Liver (tissue), 9 donors: Measurements from ENCODE around the gene S100A11. TPM values are rescaled to one million over a fixed set of nuclear protein-coding genes. Genes with fewer than 3 reads are reported as not detected.

Experiments used
- DNase-seq: peaks from one replicate; pipeline ENCODE4 v3.0.0-alpha.2; 2017; ENCODE audit warnings: low spot score
- H3K27ac ChIP-seq, 2 donors: one replicate each; pipeline ENCODE4 v1.7.0; 2013; ENCODE audit warnings: inconsistent platforms in 2 of 2, low read length in 2 of 2, control low read depth in 1 of 2, low read depth in 1 of 2, mild to moderate bottlenecking in 1 of 2
- H3K27me3 ChIP-seq, 4 donors: one replicate each; pipeline versions ENCODE4 v1.6.1 to v1.7.0; 2013; ENCODE audit warnings: low read length in 3 of 4, inconsistent platforms in 1 of 4, mild to moderate bottlenecking in 1 of 4, moderate library complexity in 1 of 4; ENCODE audit not compliant: control insufficient read depth in 4 of 4, insufficient read depth in 4 of 4
- H3K36me3 ChIP-seq, 4 donors: one replicate each; pipeline versions ENCODE4 v1.6.1 to v1.7.0; 2013; ENCODE audit warnings: low read length in 3 of 4, mild to moderate bottlenecking in 3 of 4, low read depth in 1 of 4, moderate library complexity in 1 of 4; ENCODE audit not compliant: control insufficient read depth in 4 of 4, insufficient read depth in 3 of 4
- H3K4me1 ChIP-seq, 4 donors: one replicate each; pipeline versions ENCODE4 v1.6.1 to v1.7.0; 2013; ENCODE audit warnings: low read length in 3 of 4, mild to moderate bottlenecking in 3 of 4, moderate library complexity in 1 of 4; ENCODE audit not compliant: control insufficient read depth in 4 of 4, insufficient read depth in 4 of 4
- H3K4me3 ChIP-seq, 3 donors: one replicate each; pipeline versions ENCODE4 v1.6.1 to v1.7.0; 2013; ENCODE audit warnings: low read length in 3 of 3, control low read depth in 1 of 3, low read depth in 1 of 3, mild to moderate bottlenecking in 1 of 3
- H3K9ac ChIP-seq, 2 donors: one replicate each; pipeline ENCODE4 v1.7.0; 2013; ENCODE audit warnings: low read length in 2 of 2, mild to moderate bottlenecking in 2 of 2, moderate library complexity in 2 of 2, control low read depth in 1 of 2, low read depth in 1 of 2
- H3K9me3 ChIP-seq, 4 donors: one replicate each; pipeline versions ENCODE4 v1.6.1 to v1.7.0; 2013; ENCODE audit warnings: low read length in 3 of 4; ENCODE audit not compliant: control insufficient read depth in 4 of 4
- ATF3 ChIP-seq: IDR thresholded peaks from 2 replicates; pipeline ENCODE4 v1.6.1; 2016; ENCODE audit warnings: antibody characterized with exemption
- CTCF ChIP-seq: fragments of 150-350 bp; IDR thresholded peaks from 2 replicates; pipeline ENCODE4 v1.5.1; 2017; ENCODE audit warnings: improper control_type of control experiment, low read depth, low read length; ENCODE audit not compliant: missing input control
- EGR1 ChIP-seq, 2 donors: IDR thresholded peaks; 2 replicates each; pipeline ENCODE4 v1.6.1; 2016 to 2018; ENCODE audit warnings: antibody characterized with exemption in 2 of 2, low read depth in 2 of 2
- FOXA1 ChIP-seq: IDR thresholded peaks from 2 replicates; pipeline ENCODE4 v1.6.1; 2016; ENCODE audit warnings: antibody characterized with exemption
- FOXA2 ChIP-seq: IDR thresholded peaks from 2 replicates; pipeline ENCODE4 v1.6.1; 2016; ENCODE audit warnings: antibody characterized with exemption
- GABPA ChIP-seq, 2 donors: IDR thresholded peaks in 1 of 2; conservative IDR thresholded peaks in 1 of 2; 2 replicates each; pipeline ENCODE4 v1.6.1; 2016; ENCODE audit warnings: antibody characterized with exemption in 2 of 2, mild to moderate bottlenecking in 1 of 2, moderate library complexity in 1 of 2
- HNF4A ChIP-seq, 2 donors: conservative IDR thresholded peaks; 2 replicates each; pipeline ENCODE4 v1.6.1; 2016; ENCODE audit warnings: antibody characterized with exemption in 2 of 2, mild to moderate bottlenecking in 2 of 2
- HNF4G ChIP-seq: IDR thresholded peaks from 2 replicates; pipeline ENCODE4 v1.6.1; 2016; ENCODE audit warnings: antibody characterized with exemption
- JUND ChIP-seq, 2 donors: IDR thresholded peaks; 2 replicates each; pipeline ENCODE4 v1.6.1; 2016; ENCODE audit warnings: antibody characterized with exemption in 2 of 2
- MAX ChIP-seq: IDR thresholded peaks from 2 replicates; pipeline ENCODE4 v1.6.1; 2016; ENCODE audit warnings: antibody characterized with exemption
- NR2F2 ChIP-seq: IDR thresholded peaks from 2 replicates; pipeline ENCODE4 v1.6.1; 2016; ENCODE audit warnings: antibody characterized with exemption
- RAD21 ChIP-seq, 2 donors: IDR thresholded peaks; 2 replicates each; pipeline ENCODE4 v1.6.1; 2016; ENCODE audit warnings: antibody characterized with exemption in 2 of 2, mild to moderate bottlenecking in 2 of 2
- REST ChIP-seq: IDR thresholded peaks from 2 replicates; pipeline ENCODE4 v1.6.1; 2016; ENCODE audit warnings: antibody characterized with exemption, mild to moderate bottlenecking
- RXRA ChIP-seq, 2 donors: IDR thresholded peaks; 2 replicates each; pipeline ENCODE4 v1.6.1; 2017 to 2018; ENCODE audit warnings: antibody characterized with exemption in 2 of 2, mild to moderate bottlenecking in 1 of 2
- SP1 ChIP-seq: IDR thresholded peaks from 2 replicates; pipeline ENCODE4 v1.6.1; 2018; ENCODE audit warnings: antibody characterized with exemption, mild to moderate bottlenecking
- TAF1 ChIP-seq: conservative IDR thresholded peaks from 2 replicates; pipeline ENCODE4 v1.6.1; 2016; ENCODE audit warnings: antibody characterized with exemption, mild to moderate bottlenecking
- YY1 ChIP-seq: IDR thresholded peaks from 2 replicates; pipeline ENCODE4 v1.6.1; 2016; ENCODE audit warnings: antibody characterized with exemption, mild to moderate bottlenecking
- ZBTB33 ChIP-seq: IDR thresholded peaks from 2 replicates; pipeline ENCODE4 v1.6.1; 2016; ENCODE audit warnings: antibody characterized with exemption
- WGBS: extraction: QIAGEN DNeasy Blood & Tissue Kit; methylation state at CpG from one replicate; pipeline ENCODE4 v1.1.7; 2013; 5-methylcytosine and 5-hydroxymethylcytosine counted together
- polyA plus RNA-seq, 2 donors: library from polyadenylated mRNA; stranded (reverse) in 1 of 2; unstranded in 1 of 2; fragments of 200-250 nt in 1 of 2; fragments of >200 nt in 1 of 2; fragmentation: Nextera tagmentation in 1 of 2; extraction: Ambion mirVana in 1 of 2; gene quantifications; one replicate each; pipeline versions ENCODE4 v1.2.1 to v1.2.3, GENCODE V29; 2013 to 2015
- total RNA-seq, 2 donors: library from RNA; depleted of rRNA; stranded (reverse); fragments of >200 nt; gene quantifications; one replicate each; pipeline ENCODE4 v1.2.3, GENCODE V29; 2014
- donor health status: healthy.
- donor health status: healthy.
- donor health status: healthy.
- donor health status: healthy.
- donor health status: healthy.

Gene S100A11
- total and polyA plus RNA-seq, 4 donors: 9.9 to 76.1 (median 31.0) TPM

- peaks cover 0 to 10% (median 6%) of the 10 kb centered on the region in 4 donors for H3K4me1 ChIP-seq
- no peaks in the 10 kb centered on the region for H3K27me3 ChIP-seq
- 14% methylated on average over 3 of the region's 3 CpGs for WGBS
- no peak for DNase-seq
- no peak overlapping the region for H3K9ac ChIP-seq
- no peak overlapping the region for H3K27ac ChIP-seq
- no peaks in the 10 kb centered on the region for H3K9me3 ChIP-seq
- no peak for TF ChIP-seq FOXA2
- peak; percentile 60 to 75 for TF ChIP-seq RAD21 (IDR thresholded peaks at IDR 0.05)
- peak; percentile 44 for TF ChIP-seq CTCF
- no peaks in the 10 kb centered on the region for H3K36me3 ChIP-seq
- H3K4me3 ChIP-seq: no peak overlapping the region
These were observed 23.1 kb downstream of the S100A11 start for GRCh38 chr1:152013664-152014237.

GRCh38 chr1:152009691-152010090, 27.1 kb downstream of the S100A11 start:
- no peak overlapping the region for H3K4me3 ChIP-seq
- no peaks in the 10 kb centered on the region for H3K36me3 ChIP-seq
- no peaks in the 10 kb centered on the region for H3K27me3 ChIP-seq
- peaks cover 0 to 10% (median 6%) of the 10 kb centered on the region in 4 donors for H3K4me1 ChIP-seq
- 33% methylated on average over 1 of the region's 1 CpG for WGBS
- no peak for DNase-seq
- peak overlapping the region in 1 of 2 donors; percentile 58 for H3K9ac ChIP-seq
- H3K9me3 ChIP-seq: no peaks in the 10 kb centered on the region
- TF ChIP-seq NR2F2 (no peak), RXRA (IDR thresholded peaks at IDR 0.05) (peak; percentile 80 to 82), REST (peak; percentile 42), FOXA2 (no peak), SP1 (peak; percentile 93), JUND (IDR thresholded peaks at IDR 0.05) (no peak), HNF4A (conservative IDR thresholded peaks at IDR 0.05) (peak; percentile 46 to 48), YY1 (peak; percentile 37), FOXA1 (no peak), RAD21 (IDR thresholded peaks at IDR 0.05) (peak in 1 of 2 donors; percentile 27), TAF1 (no peak), CTCF (no peak), HNF4G (no peak), ZBTB33 (peak; percentile 17), EGR1 (IDR thresholded peaks at IDR 0.05; ENCODE audit: low read depth in 2 of 2) (no peak), ATF3 (no peak), GABPA (IDR thresholded peaks at IDR 0.05 in 1 of 2, conservative IDR thresholded peaks at IDR 0.05 in 1 of 2) (no peak), MAX (no peak)
- H3K27ac ChIP-seq: peak overlapping the region; percentile 4 to 46
